ENCODE data around the gene SMAD1.

SMAD1 gene

GRCh38 chr4:145535202-145535601, 53.5 kb downstream of the SMAD1 start:
- TF ChIP-seq GLIS3 (CRISPR knock-in tag; IDR thresholded peaks at IDR 0.05) (no peak), ZNF565 (CRISPR knock-in tag; conservative IDR thresholded peaks at IDR 0.05; ENCODE audit: low read depth) (no peak), SNAI2 (CRISPR knock-in tag; IDR thresholded peaks at IDR 0.05) (no peak), ZFP3 (CRISPR knock-in tag; IDR thresholded peaks at IDR 0.05) (no peak), BACH2 (CRISPR knock-in tag; IDR thresholded peaks at IDR 0.05; ENCODE audit: borderline replicate concordance) (no peak), CSDC2 (CRISPR knock-in tag; IDR thresholded peaks at IDR 0.05) (no peak), TSHZ2 (CRISPR knock-in tag; IDR thresholded peaks at IDR 0.05) (no peak), ISL1 (CRISPR knock-in tag; IDR thresholded peaks at IDR 0.05) (no peak), ARNTL (CRISPR knock-in tag; IDR thresholded peaks at IDR 0.05; ENCODE audit: borderline replicate concordance, low read depth) (no peak), ZNF8 (CRISPR knock-in tag; IDR thresholded peaks at IDR 0.05) (no peak), ZFP30 (CRISPR knock-in tag; IDR thresholded peaks at IDR 0.05) (no peak), ESRRG (CRISPR knock-in tag; IDR thresholded peaks at IDR 0.05) (no peak), POU6F1 (CRISPR knock-in tag; IDR thresholded peaks at IDR 0.05; ENCODE audit: borderline replicate concordance, low read depth) (no peak), PATZ1 (CRISPR knock-in tag; IDR thresholded peaks at IDR 0.05; ENCODE audit: borderline replicate concordance) (no peak), CREB5 (CRISPR knock-in tag; IDR thresholded peaks at IDR 0.05; ENCODE audit: low read depth) (no peak), TOX (CRISPR knock-in tag; IDR thresholded peaks at IDR 0.05; ENCODE audit: borderline replicate concordance) (no peak), CSRNP3 (CRISPR knock-in tag; IDR thresholded peaks at IDR 0.05) (no peak), ZC3H10 (CRISPR knock-in tag; IDR thresholded peaks at IDR 0.05) (no peak)

GRCh38 chr4:145536044-145536443, 54.4 kb downstream of the SMAD1 start:
- no peak for ATAC-seq
- TF ChIP-seq ZNF70 (CRISPR knock-in tag; IDR thresholded peaks at IDR 0.05) (no peak), ZFP3 (CRISPR knock-in tag; IDR thresholded peaks at IDR 0.05) (no peak), ZNF8 (CRISPR knock-in tag; IDR thresholded peaks at IDR 0.05) (no peak), ISL1 (CRISPR knock-in tag; IDR thresholded peaks at IDR 0.05) (no peak), TSHZ2 (CRISPR knock-in tag; IDR thresholded peaks at IDR 0.05) (no peak), ZC3H10 (CRISPR knock-in tag; IDR thresholded peaks at IDR 0.05) (no peak), BACH2 (CRISPR knock-in tag; IDR thresholded peaks at IDR 0.05; ENCODE audit: borderline replicate concordance) (no peak), ESRRG (CRISPR knock-in tag; IDR thresholded peaks at IDR 0.05) (no peak)

More at GRCh38 chr4:145535202-145535601, 53.5 kb downstream of the SMAD1 start:
- ATAC-seq, result no peak
